Ammon's horn (tissue), 1 donor: Measurements from ENCODE around the gene USF1.
"Not testable (repeated sequence)": the region's sequence is repeated elsewhere in the genome, so short reads cannot be mapped to it uniquely, and the experiment has no call there.

Source experiments
- DNase-seq: peaks from one replicate; pipeline ENCODE4 v3.0.0-alpha.2; 2016; ENCODE audit warnings: low spot score

Gene USF1

DNA sequence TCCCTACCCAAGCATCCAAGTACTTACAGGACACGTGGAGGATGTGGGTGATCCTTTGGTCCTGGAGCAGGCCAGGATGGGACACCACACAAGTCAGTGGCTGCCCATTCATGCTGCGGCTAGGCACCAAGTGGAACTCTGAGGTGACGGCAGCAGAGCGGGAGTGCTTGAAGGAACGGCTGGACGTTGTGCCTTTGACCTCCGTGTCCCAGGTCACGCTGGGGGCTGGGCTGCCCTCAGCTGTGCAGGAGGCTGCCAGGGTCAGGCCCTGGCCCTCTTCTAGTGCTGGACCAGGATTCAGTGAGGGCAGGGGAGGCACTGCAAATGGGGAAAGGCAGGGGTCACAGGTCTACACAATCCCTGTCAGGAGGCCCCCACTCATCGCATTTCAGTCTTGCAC is 31.6 kb upstream of the USF1 start:
- no peak for DNase-seq

DNA sequence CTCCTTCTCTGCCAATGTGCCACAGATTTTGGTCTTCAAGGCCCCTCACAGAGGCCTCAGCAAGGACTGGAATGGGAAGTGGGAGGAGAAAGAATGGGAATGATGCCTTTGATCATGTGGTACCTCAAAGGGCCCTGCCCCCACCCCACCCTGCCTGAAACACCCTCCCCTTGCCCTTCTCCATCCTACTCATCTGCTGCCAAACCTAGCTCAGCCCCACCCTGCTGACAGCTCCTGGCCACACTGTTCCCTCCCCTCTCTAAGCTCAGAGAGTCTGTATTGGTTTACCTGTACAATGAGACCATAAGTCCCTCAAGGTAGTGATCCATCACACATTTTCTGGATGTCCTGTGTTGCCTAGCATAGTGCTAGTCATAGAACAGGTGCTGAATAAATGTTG is 30.6 kb upstream of the USF1 start:
- DNase-seq = no peak

DNA sequence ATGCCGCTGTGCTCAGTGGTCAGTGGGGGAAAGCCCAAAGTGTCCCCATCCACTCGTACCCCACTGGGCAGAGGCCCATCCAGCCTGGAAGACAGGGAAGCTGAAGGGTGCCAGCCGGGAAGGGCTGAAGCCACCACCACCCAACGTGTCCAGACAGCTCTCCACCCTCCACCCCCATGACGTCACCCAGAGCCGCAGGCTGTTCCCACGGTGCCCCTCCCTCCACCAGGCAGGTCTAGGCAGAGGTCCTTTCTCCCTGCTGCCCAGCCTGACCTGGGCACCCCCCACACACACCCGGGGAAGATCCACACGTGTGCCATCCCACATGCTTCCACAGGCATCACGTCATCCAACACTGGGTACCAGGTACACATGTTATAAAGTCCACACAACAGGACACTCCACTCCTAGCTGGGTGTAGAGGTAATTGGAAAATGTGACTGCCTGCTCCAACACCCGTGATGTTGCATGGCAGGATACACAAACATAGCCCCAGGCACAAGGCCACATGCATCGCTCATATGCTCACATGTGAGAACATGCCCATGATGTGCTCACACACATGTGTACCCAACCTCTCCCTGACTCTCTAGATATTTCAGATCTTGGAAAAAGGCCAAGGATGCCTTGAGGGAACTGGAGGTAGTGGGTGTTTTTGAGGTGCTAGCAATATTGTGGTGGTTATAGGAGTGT is 29.0 kb upstream of the USF1 start:
- DNase-seq = no peak

DNA sequence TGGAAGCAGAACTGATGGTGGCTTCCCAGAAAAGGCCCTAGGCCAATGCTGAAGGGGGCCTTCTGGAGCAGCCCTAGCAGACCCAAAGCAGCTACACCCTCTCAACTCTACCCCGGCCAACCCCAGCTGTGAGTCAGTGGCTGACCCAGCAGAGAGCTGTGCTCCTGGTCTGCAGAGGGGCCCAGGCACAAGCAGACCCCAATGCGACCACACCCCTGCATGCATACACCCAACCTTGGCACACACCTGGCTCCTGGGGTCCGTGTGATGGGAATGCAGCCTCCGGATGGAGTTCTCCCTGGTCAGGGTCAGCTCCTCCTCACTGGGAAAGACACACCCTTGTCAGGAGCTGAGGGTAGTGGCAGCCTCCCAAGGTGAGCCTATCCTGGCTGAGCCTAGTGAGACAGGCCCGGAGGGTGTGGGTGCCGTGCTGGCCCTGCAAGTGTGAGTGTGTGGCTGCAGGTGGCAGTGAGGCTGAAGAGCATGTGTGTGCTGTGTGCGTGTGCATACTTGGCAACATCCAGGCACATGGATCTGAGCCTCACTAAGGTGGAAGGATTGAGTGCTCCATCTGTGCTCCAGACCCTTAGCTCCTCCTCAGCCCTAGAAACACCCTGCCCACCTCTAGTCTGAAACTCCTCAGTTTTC is 27.8 kb upstream of the USF1 start:
- DNase-seq = no peak

DNA sequence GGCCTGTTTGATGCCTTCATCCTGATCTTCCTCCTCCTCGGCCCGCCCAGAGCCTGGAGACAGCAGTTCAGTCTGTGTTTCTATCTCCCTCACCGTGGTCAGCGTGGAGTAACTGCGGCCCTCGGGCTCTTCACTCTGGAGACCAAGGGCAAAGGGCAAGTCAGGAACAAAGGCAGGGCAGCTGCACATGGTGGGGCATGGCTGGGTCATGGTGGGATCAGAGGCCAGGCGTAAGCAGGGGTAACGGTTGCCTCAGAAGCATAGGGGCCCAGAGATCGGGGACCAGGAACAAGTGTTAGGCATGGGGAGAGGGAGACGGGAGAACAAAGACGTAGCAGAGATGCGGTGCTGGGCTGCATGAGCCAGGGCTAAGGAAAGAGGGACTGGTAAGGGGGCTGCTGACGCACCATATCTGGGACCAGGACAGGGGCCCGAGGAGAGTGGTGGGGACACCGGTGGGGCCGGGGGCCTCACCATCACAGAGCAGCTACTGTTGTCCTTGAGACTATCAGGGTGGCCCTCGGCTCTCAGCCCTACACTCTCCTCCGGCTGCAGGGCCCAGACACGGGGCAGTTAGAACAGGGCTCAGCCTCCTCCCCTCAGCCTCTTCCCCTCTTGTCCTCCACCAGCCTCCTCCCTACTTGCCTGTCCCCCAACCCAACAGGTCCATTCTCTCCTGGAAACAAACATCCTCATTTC is 27.1 kb upstream of the USF1 start:
- DNase-seq = no peak

DNA sequence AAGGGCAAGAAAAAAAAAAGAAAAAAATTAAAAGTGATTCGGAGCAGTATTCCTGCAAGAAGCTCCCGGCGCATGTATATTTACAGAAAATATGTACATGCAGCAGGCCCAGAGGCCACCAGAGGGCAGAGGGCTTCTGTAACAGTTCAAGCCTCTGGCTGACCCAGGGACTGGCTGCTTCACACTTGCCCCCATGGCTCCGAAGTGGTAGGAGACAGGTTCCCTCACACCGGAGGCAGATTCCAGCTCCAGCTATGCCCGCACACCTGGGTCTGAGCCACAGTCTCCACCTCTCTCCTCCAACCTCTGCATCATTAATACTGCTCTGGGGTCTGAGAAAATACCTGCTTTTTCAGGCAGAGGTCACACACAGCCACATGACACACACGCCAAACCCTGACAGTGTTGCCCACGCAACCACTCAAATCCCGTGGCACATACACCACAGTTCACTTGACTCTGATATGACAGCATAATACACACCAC is 26.2 kb upstream of the USF1 start:
- peak; percentile 39 for DNase-seq

DNA sequence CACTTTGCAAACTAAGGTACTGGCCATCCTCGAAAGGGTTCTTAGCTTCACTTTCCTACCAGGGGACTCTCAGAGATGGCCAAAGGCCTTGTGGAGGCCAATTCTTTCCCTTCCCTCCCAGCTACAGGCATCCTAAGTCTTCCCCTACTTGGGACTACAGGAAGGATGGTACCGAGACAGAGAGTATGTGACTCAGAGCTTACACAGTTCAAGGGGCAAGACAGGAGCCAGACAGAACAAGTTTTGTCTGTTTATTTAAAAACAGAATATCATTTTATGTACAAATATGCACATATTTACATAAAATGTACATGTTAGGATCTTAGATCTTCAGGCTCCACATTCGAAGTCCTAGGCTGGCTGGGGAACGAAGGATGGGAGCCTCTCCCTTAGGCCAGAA is 25.0 kb upstream of the USF1 start:
- DNase-seq = no peak

DNA sequence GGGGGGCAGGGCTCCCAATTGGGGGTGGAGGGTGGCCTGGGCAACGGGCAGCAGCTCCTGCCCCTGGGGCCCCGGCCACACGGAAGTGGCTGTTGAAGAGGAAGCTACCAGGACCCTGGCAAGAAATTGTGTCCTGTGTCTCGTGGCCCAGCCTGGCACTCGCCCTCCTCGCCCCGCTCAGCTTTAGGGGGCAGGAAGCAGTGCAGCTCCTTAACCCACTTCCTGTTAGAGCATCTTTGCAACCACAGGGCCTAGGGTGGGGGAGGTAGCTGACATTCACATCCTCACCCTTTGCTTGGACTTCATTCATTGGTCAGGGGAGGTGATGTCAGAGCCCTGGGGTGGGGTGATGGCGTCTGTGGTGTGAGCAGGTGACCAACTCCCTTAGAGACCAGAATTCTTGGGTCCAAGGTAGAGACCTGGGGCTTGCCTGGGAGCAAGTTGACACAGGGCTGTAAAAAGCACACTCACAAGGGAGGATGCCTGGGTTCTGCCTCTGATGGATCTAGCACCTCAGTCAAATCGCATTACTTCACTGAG is 24.0 kb upstream of the USF1 start, which contains the start of gene ARHGAP30:
ARHGAP30 (minus strand) TSS at position 161 of the 540 bp plus-strand sequence. CDS start 267 bp downstream, outside the sequence.
- peak; percentile 81 for DNase-seq

DNA sequence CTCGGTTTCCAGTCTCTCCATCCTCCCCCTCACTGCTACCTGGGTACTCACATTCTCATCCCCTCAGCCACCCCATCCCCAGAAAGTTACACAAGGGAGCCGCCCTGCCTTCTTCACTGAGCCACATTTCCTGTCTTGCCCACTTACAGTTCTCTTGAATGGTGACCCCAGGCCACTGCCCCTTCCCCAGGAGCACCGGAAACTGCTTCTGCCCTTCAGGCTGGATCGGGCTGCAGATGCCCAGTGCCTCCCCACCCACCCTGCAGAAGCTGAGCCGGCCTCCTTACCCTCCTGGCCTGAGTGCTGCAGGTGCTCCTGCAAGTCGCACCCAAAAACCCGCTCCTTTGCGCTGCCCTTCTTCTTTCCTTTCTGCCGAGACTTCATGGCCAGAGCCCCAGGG is 23.5 kb upstream of the USF1 start:
- no peak for DNase-seq

DNA sequence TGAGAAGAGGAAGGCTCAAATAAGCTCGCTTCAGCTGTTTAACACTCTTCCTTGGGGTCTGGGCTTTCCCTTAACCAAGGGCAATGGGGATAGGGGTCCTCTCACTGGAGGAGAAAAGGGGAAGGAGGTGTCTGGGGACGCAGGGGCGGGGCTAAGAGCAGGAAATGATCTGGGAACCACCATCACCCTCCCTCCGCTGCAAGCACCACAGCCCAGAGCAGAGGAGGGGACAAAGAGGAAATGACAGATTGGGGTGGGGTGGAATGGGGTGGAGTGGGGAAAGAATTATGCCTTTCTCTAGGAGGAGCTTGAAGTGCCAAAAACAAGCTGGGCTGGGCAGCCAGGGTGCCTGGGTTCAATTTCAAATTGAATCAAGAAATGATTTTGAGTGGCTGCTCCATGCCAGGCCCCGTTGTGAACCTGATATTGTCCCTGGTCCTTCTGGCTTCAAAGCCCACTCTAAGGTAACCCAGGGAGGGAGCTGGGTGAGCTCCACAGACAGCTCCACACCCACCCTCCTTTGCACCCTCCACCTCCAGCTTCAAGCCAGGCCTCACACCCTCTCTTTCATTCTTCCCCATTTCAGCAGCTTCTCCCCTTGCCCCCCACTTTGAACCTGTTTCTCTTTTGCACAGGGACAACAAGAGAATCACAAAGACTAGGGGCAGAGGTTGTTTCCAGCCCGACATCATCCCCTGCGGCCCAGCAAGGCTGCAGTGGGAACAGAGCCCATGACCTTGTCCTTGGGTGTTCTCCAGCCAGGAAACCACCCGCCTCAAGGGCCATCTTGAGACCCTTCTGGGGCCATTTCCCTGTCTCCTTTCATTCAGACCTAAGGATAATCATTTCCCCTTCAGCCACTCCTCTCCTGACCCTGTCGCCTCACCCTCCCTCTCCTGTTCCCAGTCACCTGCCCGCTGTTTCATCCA is 22.8 kb upstream of the USF1 start:
- DNase-seq = peak; percentile 80

DNA sequence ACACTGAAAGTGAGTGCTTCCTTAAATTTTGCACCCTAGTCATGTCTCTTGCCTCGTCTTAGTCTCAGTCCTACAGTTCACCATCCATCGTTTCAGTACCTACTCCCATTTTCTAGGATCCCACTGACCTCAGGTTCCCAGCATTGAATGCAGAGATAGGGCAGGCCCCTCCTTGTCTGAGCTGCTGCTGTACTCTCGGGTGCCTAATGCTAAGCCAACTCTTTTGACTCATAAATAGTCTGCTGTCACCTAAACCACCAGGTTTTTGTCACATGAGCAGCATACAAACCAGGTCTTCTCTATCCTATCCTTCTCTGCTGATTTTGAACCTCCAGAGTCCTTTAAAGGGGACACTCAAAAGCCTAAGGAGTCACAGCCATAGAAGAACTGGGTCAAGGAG is 20.9 kb upstream of the USF1 start:
- no peak for DNase-seq

DNA sequence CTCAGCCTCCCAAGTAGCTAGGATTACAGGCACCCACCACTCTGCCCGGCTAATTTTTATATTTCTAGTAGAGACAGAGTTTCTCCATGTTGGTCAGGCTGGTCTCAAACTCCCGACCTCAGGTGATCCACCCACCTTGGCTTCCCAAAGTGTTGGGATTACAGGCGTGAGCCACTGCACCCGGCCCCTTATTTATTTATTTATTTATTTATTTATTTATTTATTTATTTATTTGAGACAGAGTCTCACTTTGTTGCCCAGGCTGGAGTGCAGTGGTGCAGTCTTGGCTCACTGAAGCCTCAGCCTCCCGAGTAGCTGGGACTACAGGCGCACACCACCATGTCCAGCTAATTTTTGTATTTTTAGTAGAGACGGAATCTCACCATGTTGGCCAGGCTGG is 19.9 kb upstream of the USF1 start:
- not testable (repeated sequence) for DNase-seq

DNA sequence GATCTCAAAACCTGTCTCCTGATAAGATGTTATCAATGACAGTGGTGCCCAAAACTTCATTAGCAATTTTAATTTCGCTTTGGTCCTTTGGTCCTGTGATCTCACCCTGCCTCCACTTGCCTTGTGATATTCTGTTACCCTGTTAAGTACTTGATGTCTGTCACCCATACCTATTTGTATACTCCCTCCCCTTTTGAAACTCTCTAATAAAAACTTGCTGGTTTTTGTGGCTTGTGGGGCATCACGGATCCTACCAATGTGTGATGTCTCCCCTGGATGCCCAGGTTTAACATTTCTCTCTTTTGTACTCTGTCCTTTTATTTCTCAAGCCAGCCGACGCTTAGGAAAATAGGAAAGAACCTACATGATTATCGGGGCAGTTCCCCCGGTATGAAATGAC is 18.2 kb upstream of the USF1 start:
- DNase-seq = not testable (repeated sequence)

DNA sequence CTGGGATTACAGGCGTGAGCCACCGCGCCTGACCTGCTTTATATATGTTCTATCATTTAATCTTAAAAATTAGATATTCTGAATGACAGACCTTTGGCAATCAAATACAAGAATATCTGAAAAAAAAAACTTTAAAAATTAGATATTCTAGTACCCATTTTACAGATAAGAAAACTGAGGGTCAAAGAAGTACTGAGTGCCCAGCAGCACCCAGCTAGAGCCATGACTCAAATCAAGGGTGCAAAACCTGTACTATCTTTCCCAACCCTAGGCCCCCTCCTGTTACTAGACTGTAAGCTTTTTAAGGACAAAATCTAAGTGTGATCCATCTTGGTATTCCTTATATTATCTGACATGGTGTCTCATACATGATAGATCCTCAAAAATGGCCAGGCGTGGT is 15.6 kb upstream of the USF1 start:
- no peak for DNase-seq

DNA sequence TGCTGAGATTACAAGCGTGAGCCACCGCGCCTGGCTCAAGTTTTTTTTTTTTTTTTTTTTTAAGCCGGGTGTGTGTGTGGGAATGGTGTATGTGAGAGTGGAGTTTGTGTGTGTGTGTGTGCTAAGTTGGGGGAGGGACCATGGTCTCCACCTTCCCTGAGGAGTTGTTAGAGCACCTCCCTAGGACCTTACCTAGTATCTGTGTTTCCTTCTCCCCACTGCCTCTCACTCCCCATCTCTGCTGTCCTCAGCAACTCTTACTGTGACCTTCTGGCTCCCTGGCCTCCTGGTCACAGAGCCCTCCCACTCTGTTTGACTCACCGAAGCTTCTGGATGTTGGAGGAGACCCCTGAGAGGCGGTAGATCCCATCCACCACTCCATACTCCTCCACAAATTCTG is 13.5 kb upstream of the USF1 start:
- no peak for DNase-seq

DNA sequence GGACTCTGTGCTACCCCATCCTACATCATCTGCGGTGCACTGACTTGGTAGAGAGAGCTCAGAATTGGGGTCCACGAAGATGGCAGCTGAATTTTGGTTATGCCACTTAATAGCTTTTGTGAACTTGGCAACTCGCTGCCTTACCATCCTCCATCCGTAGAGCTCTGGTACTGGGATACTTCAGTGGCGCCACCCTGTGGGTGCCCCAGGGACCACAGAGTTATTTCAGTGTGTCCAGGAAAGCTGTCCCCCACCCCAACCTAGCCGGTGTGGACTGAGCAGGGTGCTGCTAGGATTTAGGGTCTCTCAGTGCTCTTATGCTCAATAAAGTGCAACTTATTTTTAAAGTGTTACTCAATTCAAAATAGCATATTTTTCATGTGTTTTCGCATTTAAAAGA is 9.0 kb upstream of the USF1 start:
- DNase-seq = no peak

DNA sequence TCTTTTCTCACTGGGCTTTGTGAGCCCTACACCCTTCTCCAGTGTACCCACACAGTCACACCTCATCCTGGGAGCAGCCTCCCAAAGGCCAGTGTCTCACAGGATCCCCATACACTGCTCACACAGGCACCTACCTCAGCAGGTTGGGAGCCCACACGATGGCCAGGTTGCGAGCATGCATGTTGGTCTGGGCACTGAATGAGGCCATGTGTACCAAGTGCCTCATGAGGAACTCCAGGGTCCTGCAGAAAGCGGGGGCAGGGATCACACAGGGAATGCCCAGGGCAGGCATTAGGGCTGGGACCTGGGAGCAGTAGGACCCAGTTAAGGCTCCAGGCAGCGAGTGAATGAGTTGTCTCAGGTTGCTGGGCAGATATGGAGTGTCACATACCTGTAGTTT is 8.5 kb upstream of the USF1 start:
- DNase-seq = no peak

DNA sequence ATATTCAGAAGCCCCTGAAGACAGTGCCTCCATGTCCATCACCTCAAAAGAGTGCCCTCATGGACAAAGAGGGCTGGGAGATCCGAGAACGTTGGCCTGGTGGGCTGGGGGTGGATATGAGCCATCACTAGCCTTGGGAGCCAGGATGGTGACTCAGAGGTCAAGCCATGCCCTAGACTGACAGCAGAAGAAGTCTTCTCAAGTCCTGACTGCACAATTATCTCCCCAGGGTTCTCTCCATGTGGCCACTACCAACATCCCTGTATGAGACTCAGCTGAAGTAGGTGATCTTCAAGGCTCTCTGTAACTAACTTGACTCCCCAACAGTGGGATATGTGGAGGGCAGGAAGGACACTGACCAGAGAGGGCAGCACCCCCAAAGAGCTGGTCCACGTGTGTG is 7.1 kb upstream of the USF1 start:
- no peak for DNase-seq

DNA sequence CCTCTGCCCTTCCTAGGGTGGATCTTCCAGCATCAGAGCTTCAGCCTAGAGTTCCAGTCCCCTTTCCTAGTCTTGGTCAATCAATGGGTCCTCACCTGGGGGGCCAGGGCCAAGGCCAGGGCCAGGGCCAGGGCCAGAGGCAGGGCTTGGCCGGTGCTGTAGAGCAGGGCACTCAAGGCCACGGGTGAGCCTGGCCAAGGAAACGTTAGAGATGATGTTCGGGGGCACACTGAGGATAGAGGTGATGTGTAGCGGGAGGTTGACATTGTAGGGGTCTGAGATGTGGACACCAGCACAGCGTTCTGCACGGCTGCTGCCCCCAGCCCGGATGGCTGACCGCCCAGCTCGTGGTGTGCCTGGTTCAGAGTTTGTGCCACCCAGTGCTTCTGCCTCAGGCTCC is 5.4 kb upstream of the USF1 start:
- no peak for DNase-seq

DNA sequence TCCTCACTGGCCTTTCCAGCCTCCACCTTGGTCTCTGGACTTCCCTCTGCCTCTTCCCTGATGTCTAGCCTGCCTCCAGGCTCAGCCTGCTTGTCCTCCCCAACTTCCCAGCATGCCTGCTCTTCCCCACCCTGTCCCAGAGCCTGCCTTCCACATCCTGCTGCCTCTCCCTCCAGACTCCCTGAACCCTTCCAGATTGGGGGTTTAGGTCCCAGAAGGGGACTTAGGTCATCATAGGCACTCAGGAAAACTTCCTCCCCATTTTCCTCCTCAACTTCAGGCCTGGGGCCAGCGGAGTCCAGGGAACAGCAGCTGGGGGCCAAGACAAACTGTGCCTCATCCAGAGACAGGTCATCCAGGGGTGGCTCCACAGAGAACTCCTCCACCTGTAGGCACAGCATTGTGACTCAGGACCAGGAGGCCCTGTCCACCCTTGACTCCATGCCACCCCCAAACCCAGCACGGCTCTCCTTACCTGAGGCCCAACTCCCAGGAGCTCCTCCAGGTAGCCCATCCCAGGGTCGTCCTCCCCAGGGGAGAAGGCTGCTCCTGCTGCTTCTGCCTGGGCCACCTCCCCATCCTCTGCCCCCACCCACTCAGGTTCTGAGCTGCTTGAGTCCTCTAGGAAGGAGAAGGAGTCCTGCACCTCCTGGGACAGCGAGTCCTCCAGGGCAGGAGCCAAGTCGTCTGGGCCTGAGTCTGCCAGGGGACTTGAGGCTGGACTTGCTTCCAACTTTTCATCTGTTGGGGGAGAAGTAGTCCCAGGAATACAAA is 3.4 kb upstream of the USF1 start:
- DNase-seq = no peak
